Limb (tissue), 2 donors: ENCODE data around the gene COG4.

ENCODE experiments used
- DNase-seq, 2 donors: peaks; one replicate each; pipeline ENCODE4 v3.0.0-alpha.2; 2016; ENCODE audit errors: extremely low spot score in 2 of 2

Gene COG4

DNA sequence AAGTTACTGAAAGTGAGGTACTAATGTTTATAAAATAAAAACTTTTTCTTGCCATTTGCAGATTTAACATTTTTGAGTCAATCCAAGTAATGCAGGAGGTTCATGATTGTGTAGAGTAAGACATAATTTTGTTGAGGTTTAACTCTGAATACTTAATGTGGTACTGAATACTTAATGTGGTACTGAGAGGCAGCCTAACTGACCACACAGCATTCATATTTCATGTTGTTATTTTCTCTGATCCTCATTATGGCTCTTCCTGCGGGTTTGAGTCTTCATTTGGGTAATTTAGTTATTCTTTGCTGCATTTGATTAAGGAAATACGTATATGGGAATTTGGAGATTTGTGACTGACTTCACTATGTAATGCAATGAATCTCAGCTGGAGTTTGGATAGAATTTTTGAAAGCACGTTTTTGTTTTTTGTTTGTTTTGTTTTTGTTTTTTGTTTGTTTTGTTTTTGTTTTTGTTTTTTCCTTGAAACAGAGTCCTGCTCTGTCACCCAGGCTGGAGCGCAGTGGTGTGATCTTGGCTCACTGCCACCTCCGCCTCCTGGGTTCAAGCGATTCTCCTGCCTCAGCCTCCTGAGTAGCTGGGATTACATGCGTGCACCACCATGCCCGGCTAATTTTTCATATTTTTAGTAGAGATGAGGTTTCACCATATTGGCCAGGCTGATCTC lies 4.1 kb upstream of the COG4 start:
- no peak for DNase-seq

DNA sequence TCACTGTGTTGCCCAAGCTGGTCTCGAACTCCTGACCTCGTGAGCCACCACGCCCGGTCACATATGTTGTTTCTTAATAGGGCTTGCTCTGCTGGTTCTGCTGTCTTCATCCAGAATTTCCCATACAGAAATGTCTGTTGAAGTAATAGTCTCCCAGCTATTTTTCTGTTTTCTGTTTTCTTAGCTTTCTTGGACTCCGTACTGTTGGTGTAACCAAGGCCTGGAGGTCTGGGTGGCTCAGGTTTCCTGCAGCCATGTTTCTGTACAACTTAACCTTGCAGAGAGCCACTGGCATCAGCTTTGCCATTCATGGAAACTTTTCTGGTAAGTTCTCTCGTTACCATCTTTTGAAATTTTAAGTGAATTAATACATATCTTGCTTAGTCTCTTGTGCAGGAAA lies 3.0 kb upstream of the COG4 start:
- no peak for DNase-seq

DNA sequence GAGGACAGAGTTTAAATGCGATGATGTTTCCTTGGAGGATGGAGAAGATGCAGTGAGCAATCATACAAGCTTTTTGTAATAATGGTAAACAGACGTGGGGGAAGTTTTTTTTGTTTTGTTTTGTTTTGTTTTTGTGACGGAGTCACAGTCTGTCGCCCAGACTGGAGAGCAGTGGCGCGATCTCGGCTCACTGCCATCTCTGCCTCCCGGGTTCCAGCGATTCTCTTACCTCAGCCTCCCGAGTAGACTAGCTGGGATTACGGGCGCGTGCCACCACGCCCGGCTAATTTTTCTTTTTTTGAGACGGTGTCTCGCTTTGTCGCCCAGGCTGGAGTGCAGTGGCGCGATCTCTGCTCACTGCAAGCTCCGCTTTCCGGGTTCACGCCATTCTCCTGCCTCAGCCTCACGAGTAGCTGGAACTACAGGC lies 1.1 kb upstream of the COG4 start:
- DNase-seq: peak in 1 of 2 donors; percentile 39

DNA sequence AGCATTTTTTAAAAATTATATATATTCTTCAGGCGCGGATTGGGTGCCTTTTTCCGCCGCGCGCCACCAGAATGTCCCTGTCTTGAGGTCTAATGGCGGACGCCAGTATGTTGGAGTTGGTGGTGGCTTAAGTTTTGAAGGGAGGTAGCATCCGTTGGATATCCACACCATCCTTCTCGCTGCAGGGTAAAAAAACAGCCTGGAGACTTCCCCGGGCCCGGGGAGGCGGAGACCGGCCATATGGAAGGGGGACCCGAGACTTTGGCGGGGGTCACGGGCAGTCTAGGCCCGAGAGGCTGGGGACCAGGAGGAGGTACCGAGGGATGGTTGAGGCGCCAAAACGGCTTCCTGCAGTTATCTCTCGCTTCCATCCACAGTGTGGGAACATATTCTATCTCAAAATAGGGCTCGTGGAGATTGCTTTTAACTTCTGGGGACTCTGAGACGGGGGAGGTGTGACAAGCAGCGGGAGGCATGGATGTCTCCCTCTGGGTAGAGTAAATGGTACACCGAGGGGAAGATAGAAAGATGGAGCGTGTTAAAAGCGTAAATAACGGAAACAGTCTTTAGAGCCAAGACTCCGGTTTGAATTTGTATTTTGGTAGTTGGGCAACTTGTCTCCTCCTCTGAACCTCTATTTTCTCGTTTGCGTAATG lies 517 bp upstream of the COG4 start, which contains the start of gene SF3B3:
SF3B3 (plus strand) TSS at position 74 of the 656 bp plus-strand sequence. CDS start 2,841 bp downstream, outside the sequence.
- DNase-seq: peak; percentile 84 to 86

DNA sequence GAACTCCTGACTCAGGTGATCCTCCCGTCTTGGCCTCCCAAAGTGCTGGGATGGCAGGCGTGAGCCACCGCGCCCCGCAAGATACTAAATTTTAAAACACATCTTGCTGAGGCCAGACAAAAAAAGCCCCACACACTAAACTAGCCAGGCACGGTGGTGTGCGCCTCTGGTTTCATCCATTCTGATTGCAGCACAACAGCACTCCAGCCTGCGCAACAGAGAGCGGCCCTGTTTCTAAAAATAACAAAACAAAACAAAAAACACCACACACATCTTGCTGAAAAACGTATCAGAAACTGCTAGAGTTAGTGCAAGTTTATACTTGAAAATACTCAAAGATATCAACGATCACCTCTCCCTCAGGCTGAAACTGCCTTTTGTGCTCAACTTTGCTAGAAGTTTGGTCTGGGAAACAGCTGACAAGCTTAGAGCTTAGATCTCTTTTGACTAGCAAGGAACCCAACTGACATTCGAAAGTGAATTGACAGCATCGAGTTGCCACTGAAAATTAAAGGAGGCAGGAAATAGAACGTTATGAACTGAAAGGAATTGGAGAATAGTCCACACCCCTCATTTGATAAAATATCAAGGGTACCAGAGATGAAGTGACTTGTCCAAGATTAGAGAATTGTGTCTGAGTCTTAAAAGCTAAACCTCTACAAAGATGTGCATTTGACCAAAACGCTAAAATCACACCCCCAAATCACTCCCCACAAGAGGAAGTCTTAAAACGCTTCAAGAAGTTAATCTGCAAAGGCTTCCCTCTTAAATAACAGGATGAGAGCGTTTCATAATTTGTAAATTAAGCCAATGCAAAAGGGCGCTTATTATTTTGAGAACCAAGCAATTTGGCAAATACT lies 908 bp downstream of the COG4 start:
- no peak for DNase-seq

DNA sequence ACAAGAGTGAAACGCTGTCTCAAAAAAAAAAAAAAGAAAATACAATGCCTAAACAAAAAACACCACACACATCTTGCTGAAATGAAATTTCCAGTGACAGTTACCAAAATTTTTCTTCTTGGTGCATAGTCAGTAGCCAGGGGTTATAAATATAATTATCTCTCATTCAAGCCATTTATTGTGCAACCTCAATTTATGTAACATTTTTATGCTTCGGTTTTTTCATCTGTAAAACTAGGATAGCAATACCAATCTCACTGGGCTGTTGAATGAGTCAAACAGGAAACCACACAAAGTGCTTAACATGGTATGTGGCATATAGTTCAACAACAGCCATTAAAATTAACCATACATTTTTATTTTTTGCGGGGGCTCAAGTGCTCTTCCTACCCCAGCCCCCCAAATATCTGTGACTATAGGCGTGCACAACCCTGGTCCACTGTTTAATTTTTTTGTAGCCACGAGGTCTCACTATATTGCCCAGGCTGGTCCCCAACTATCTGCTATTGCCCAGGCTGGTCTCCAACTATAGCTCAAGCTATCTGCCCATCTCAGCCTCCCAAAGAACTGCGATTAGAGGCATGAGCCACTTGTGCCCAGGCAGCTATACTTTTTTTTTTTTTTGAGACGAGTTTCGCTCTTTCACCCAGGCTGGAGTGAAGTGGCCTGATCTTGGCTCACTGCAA lies 2.6 kb downstream of the COG4 start:
- no peak for DNase-seq

DNA sequence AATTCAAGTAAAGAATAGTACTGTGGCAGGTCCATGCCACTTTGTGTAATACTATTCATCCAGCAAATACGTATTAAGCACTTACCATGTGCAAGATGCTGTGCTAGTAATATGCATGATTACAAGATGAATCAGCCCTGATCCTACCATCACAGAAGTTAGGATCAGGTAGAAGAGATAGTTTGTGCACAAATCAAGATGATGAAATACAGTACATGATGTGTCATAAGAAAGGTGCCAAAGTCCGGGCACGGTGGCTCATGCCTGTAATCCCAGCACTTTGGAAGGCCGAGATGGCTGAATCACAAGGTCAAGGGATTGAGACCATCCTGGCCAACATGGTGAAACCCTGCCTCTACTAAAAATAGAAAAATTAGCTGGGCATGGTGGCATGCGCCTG lies 10.9 kb downstream of the COG4 start:
- DNase-seq: no peak

DNA sequence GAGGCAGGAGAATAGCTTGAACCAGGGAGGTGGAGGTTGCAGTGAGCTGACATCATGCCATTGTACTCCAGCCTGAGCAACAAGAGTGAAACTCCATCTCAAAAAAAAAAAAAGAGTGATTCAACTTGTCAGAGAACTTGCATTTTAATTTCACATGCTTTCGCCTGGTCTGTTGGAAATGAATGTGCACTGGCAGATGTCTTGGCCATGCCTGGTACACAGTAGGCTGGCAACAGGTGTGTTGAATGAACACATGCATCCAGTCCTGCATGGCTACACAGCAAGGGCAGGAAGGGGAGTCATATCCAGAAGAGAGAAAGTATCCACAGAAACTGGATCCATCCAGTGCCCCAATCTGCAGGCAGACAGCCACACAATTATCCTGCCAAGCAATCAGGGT lies 11.5 kb downstream of the COG4 start:
- DNase-seq: no peak

DNA sequence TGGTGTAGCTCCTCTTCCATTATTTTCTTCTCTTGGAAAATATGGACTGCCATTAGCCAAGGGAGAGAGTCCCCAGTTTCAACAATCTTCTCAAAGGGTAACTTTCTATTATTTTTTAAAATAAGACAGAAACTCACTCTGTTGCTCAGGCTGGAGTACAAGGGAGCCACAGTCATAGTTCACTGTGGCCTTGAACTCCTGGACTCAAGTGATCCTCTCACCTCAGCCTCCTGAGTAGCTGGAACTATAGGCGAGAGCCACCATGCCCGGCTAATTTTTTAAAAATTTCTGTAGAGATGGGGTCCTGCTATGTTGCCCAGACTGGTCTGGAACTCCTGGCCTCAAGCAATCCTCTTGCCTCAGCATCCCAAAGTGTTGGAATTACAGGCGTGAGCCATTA lies 13.1 kb downstream of the COG4 start:
- no peak for DNase-seq

DNA sequence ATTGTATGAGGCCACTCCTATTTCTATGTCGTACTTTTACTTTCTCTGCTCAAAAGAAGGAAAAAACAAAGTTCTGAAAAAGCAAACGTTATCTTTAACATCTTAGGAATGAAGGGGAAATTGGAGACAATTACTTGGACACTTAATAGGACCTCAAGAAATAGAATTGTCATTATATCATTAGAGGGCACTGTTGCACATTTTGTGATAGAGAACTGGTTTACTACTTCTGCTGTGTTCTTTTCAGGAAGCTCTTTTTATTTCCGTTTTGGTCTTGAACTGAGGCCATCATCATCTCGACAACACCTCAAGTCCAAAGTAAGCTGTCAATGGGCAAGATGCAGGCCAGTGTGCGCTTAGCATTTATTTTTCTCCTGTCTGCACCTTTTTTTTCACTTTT lies 14.6 kb downstream of the COG4 start:
- DNase-seq: no peak

DNA sequence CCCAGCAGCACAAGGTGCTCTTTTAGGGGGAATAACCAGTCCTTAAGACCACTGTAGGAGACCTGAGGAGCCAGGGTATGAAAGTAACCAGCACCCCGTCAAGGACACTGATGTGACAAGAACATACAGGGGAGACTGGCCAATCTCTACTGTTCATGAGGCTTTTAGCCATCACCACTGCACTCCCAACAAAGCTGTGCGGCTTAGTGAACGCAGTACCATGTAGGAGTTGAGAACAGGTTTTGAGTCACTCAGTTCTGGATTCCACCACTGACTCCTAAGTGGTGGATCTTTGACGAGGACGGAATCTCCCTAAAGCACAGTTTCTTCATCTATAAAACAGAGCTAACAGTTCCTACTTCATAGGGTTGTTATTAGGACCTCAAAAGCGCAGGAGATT lies 26.8 kb downstream of the COG4 start:
- DNase-seq: no peak

DNA sequence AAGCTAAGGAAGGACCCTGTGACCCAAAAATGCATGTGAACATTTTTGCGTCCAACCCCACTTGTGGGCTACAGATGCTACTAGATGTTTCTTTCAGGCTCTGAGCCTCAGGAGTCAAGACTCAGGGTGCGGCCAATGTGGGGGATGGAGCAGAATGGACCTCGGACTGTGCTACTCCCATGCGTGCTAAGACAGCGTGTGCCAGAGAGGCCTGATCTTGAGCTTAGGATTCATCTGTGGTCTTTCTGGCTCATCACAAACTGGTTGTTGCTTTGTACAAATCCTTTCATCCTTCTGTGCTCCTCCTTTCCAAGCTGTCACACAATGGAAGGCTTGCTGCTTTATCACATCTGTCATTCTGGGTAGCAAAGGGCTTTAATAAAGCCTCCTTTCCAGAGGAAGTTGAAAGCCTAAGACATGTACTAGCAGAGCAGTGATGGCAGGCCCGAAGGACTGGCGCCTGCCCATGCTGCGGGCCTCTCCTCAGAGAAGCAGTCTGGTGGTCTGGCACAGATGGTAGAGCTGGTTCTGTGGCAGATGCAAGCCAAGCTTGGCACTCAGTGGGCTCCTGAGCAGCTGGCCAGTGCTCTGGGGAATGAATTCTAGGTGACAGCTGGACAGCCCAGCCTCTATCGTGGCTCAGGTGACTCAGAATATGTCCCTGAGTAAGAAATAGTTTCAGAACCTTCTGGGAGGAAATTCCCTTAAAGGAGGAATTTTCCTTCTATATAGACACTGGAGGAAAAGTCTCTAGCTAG lies 27.8 kb downstream of the COG4 start:
- DNase-seq: no peak

DNA sequence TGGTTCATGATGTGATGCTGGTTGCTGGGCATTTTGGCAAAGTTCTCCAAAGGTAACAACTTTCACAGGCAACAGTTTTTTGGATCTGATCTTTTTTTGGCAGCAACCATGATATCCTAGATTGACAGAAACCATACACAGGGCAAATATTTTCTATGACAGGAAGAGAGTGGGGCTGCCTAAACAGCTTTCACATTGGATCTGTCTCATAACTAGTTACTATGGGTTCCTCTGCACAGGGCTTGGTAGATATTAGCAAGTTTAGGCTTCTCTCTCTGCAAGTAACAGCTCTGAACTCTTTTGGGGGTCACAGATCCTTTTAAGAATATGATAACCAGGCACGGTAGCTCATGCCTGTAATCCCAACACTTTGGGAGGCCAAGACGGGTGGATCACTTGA lies 28.6 kb downstream of the COG4 start:
- DNase-seq: no peak

DNA sequence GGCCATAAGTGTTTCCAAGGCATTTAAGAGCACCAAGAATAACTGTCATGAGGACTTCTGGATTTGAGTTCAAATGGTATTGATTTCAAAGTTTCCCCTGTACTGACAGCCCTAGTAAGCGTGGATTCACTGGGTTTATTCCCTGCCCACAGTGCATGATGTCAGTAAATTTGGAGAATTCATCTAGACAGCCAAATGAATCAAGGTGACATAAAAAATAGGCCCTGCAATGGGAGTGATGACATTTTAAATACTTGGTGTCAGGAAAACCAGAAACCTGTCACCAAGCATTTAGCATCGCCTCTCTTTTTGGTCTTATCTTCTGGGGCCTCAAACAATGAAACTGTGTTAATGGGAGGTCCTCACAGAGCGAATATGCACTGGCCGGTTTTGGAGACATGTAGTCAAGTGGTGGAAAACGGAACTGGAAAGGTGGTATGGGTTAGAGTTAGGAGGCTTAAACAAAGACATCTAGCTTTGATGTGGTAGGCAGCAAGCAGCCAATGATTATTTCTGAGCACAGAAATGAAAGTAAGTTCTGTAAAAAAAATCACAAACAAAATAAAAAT lies 29.1 kb downstream of the COG4 start:
- DNase-seq: no peak

DNA sequence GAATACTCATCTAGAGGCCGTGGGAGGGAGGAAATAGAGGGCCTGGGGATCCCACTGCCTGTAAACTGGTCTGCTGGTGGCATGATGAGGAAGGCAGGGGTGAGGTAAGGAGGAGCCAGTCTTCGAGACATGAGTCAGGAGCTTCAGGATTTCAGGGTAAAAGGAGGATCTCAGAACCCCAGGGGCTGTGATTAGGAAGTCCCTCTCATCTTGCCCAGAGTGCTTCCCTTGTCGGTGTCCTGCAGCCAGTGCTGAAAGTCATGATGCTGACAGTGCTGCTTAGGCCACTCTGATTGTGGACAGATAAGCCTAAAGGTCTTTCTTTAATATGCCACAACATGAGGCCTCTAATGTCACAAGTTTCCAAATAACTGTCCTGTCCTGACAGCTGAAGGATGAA lies 29.6 kb downstream of the COG4 start:
- DNase-seq: no peak

DNA sequence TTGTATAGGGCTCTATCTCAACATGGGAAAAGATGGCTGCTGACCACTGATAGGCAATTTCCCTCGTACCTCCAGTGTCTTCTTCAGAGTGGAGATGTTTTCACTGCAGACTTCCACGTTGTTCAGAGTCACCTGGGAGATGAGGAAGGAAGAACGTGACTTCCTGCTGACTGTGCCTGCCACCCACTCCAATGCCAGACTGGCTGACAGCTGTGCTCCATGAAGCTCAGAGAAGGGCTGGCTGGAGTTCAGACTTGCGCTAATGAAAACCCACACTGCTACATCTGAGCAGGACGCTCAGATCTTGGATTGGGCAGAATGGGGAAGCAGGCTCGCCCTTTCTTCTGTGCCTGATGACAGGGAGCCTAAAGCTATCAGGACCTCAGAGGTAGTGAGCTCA lies 33.1 kb downstream of the COG4 start:
- no peak for DNase-seq

DNA sequence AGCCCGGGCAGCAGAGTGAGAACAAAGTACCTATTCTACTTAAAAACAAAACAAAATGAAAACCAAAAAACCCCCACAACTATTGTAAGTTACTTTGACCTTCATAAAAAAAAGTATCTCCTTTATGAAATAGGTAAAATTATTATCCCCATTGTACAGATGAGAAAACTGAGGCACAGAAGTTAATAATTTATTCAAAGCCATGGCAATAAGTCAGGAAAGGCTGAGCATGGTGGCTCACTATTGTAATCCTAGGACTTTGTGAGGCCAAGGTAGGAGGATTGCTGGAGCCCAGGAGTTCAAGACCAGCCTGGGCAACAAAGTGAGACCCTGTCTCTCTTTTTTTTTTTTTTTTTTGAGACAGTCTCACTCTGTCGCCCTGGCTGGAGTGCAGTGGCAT lies 38.5 kb downstream of the COG4 start:
- DNase-seq: no peak

DNA sequence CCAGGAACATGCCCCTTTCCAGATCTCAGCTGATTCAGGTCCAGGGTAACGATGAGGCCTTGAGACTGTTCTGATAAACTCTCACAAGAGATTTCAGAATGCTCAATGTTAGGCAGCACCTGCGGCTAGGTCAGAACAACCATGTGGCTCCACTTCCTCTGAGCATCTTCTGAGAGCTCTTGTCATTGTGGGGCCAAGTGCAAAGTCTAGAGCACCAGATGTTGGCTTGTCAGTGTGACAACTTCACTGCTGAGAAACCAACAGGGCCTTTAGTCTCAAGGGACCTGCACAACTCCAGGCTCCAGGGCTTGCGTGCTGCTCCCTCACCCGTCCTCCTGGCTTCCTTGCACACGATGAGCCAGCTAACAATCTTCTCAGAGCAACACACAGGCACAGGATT lies 39.9 kb downstream of the COG4 start:
- no peak for DNase-seq

DNA sequence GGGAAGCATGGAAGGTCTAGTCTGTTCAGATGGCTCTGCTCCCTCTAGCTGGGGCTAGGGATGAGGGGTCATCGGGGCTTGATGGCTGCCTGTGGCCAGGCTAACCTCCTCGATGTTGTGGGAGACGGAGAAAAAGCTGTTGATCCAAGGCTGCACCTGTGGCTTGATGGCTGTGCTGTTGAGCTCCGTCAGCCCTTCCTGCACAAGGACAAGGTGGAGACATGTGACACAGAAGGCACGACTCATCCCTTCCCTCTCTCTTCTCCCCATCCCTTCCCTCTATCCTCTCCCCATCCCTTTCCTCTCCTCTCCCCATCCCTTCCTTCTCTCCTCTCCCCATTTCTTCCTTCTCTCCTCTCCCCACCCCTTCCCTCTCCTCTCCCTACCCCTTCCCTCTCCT lies 40.7 kb downstream of the COG4 start:
- no peak for DNase-seq

DNA sequence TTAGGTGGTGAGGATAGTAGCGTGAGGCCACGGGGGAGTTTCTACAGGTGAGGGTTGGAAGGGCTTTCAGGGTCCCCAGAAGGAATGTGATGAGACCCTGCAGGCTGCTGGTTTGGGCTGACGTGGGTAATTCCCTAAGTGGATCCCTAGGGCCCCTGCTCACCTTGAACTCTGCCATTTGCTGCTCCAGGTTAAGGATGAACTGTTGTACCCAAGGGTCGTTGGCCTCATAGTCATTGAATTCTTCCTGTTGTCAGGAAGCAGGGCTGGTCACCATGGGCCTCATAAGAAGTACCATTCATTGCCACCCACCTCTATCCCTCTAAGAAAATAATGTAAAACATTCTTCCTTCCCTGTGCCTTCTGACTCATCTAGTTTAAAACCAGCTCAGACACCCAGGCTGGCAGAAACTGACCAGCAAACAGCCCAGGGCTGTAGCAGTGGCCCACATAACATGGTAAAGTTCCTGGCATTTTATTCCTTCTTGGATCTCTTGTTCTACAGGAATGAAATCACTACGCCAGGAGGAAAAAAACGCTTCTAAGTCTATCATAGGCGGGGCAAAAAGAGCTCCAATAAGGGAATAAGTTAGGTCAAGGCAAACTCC lies 41.3 kb downstream of the COG4 start:
- no peak for DNase-seq
